Measurements from ENCODE around the gene GABRB1.

Gene GABRB1

DNA sequence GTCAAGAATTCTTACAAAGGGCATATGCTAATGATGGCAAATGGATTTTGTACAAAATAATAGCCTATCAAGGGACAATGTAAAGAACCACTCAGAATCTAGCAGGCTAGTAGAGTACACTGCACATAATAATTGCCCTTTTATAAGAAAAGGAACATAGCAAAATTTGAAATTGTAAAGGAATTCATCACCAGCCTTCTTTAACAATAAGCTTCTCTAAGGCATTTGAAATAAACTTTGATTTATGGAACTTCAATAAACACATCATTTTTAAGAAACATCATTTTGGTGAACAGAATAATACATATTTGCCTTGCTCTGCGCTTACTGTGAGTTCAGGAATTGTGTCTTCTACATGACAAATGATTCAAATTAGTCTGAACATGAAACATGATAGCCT is 444.0 kb downstream of the GABRB1 start:
- DNase-seq, result no peak

Data from SW 1271 (cell line).